NCI-H748 (cell line): Measurements from ENCODE around the gene MPRIP.

Experiments
- DNase-seq: peaks from one replicate; lab custom pipeline; 2025; ENCODE audit not compliant: unreplicated experiment; lab: John Stamatoyannopoulos, UW

The MPRIP gene

DNA sequence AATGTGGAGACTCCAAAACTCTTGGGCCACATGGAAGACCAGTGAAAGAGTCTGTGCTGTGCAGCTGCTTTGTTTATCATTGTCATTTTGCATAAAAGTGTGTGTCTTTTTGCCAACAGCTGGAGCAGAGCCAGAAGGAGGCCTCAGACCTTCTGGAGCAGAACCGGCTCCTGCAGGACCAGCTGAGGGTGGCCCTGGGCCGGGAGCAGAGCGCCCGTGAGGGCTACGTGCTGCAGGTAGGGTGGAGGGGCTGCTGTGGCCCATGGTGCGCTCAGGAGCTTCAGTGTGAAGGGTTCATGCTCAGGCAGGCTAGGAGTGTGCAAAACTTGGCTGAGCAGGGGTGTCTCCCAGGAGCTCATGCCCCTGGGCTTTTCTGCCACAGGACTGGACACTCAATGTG lies 118.9 kb downstream of the MPRIP start:
- DNase-seq = no peak

DNA sequence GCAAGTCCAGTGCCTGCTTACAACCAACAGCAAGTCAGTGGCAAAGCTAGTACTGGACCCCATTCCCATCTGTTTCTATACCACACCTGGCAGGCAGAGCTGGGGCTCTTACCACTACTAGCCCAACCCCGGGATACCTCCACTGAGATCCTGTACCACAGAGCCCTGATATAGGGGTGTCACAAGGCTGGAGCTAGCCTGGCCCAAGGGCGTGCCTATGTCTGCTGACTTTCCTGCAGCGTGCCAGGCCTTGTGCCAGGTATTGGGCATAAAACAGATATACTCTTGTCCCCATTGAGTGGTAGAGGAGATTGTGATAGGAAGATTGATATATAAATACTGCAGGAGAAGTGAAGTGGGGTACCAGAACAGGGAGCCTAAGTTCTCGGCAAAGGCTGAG lies 119.5 kb downstream of the MPRIP start:
- no peak for DNase-seq

DNA sequence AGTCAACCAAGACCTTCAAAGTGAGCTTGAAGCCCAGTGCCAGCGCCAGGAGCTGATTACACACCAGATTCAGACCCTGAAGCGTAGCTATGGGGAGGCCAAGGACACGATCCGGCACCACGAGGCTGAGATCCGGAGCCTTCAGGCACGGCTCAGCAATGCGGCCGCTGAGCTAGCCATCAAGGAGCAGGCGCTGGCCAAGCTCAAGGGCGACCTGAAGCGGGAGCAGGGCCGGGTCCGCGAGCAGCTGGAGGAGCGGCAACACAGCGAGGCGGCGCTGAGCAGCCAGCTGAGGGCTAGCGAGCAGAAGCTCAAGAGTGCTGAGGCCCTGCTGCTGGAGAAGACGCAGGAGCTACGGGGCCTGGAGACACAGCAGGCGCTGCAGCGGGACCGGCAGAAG lies 121.9 kb downstream of the MPRIP start:
- DNase-seq = no peak

DNA sequence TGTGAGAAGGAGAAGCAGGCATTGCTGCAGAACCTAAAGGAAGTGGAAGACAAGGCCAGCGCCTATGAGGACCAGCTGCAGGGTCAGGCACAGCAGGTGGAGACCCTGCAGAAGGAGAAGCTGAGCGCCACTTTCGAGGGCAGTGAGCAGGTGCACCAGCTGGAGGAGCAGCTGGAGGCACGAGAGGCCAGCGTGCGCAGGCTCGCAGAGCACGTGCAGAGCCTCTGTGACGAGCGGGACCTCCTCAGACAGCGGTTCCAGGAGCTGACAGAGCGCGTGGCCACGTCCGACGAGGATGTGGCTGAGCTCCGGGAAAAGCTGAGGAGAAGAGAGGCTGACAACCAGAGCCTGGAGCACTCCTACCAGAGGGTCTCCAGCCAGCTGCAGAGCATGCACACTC lies 122.4 kb downstream of the MPRIP start:
- DNase-seq = no peak

DNA sequence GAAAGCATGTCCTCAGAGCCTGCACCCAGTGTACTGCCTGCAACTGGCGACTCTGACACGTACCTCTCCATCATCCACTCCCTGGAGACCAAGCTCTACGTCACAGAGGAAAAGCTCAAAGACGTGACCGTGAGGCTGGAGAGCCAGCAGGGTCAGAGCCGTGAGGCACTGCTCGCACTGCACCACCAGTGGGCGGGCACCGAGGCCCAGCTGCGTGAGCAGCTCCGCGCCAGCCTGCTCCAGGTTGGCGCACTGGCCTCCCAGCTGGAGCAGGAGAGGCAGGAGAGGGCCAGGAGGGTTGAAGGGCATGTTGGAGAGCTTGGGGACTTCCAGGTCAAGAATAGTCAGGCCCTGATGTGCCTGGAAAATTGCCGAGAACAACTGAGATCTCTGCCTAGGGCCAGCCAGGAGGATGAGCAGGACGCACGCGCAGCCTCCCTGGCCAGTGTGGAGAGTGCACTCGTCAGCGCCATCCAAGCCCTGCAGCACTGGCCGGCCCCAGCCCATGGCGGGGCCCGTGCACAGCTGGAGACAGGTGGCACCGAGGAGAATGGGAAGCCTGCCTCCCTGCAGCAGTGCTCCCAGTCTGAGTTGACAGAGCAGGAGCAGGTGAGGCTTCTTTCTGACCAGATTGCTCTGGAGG lies 123.5 kb downstream of the MPRIP start:
- DNase-seq = no peak

DNA sequence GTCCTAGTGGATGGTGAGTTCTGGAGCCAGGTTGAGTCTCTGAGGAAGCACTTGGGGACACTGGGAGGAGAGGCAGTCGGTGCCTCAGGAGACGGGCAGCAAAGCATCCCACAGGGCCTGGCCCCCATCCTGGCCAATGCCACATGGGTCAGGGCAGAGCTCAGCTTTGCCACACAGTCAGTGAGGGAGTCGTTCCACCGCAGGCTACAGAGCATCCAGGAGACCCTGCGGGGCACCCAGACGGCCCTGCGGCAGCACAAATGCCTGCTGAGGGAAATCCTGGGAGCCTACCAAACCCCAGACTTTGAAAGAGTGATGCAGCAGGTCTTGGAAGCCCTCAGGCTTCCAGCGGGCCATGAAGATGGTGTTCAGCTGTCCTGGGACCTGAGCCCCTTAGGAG lies 124.2 kb downstream of the MPRIP start:
- no peak for DNase-seq

DNA sequence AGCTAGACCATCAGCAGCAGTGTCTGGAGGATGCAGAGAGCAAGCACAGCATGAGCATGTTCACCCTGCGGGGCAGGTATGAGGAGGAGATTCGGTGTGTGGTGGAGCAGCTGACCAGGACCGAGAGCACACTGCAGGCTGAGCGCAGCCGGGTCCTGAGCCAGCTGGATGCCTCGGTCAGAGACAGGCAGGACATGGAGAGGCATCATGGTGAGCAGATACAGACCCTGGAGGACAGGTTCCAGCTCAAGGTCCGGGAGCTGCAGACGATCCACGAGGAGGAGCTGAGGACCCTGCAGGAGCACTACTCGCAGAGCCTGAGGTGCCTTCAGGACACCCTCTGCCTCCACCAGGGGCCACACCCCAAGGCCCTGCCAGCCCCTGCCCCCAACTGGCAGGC lies 125.1 kb downstream of the MPRIP start:
- DNase-seq = no peak

DNA sequence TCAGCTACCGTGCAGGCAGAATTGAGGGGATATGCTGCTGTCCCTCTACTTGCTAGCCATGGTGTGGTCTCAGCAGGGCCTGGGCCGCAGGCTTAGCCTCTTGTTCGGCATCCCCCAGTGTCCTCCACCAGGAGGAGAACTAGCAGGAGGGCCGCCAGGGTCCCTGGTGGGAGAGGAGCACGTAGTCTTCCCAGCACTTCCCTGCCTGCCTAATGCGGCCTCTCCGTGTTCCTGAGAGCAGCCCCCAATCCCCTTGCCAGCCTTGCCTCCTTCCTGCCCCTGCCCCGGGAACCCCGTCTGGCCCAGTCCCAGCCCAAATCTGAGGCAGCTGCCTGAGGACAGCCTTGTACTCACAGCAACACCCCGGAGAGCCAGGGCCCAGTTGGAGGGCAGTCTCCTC lies 125.7 kb downstream of the MPRIP start:
- no peak for DNase-seq

DNA sequence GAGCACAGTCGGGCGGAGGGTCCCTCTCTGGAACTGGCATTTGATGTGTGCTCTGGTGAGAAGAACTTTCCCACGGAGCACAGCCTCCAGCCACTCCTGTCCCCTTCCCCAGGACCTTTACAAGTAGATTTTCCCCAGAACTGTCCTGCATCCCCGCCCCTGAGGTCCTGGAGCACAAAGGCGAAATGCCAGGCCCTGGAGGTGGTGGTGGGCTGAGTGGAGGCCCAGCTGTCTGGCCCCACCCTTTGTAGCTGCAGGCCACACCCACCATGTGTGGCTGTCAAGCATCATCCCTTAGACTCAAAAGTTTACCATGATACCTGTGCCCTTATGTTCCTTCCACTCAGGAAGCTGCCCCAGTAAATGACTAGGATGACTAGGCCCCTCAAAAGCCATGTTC lies 126.1 kb downstream of the MPRIP start:
- no peak for DNase-seq

DNA sequence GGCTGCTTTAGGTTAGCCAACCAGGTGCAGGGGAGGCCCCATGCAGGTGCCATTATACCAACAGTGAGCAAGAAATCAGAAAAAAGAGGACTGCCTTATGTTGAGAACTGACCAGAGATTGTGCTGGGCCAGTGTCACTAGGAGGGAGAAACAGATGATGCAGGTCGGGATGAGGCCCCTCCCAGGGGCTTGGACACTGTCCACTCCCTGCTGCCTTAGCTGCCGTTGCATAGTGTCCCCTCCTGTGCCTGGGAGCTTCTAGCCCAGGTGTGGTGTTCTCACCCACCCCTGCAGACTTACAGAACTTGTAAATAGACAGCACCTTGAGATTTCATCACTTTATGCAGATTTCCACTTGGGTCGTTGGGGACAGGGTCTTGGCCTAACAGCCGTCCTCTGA lies 127.1 kb downstream of the MPRIP start:
- DNase-seq = no peak

DNA sequence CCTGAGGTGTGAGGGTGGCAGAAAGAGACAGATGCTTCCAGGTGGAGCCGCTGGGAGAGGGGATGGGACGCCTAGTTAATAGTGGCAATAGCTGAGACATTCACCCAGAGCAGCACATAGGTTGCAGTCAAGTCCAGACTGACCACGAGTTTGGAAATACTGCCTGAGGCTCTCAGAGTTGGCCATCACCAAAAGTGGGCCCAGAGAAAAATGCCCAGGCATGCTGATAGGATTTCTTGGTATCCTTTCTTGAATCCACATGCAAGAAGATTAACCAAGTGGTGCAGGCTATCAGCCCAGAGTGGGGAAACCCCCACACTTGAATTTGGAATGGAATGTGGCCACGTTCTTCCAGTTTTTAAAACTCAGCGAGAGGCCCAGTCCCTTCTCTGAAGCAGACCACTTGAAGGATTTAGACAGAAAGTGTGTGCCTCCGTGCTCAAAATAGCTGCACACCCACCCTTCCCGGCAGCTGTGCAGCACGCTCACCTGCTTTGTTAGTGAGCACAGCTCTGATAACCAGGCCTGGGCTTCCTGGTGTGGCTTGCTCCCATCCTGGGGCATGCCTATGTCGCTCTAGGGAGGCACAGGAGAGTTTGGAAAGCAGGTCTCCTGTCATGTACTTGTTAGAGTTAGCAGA lies 128.2 kb downstream of the MPRIP start:
- DNase-seq = no peak

DNA sequence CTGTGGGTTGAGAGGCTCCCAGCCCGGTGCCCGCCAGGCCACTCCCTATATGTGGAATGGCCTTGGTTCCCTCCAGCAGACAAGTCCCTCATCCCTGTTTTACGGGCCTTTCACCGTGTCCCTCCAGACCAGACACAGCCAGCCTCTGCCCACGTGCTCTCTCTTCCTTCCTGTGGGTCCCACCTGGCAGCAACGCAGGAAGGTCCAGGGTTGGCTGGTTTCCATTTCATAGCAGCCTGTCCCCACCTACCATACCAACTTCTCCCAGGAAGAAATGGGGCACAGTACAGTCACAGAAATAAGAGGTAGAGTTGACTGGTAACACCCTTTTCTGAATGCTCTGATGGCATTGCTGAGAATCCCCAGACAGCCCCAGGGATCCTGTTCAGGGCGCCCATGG lies 128.9 kb downstream of the MPRIP start:
- no peak for DNase-seq

DNA sequence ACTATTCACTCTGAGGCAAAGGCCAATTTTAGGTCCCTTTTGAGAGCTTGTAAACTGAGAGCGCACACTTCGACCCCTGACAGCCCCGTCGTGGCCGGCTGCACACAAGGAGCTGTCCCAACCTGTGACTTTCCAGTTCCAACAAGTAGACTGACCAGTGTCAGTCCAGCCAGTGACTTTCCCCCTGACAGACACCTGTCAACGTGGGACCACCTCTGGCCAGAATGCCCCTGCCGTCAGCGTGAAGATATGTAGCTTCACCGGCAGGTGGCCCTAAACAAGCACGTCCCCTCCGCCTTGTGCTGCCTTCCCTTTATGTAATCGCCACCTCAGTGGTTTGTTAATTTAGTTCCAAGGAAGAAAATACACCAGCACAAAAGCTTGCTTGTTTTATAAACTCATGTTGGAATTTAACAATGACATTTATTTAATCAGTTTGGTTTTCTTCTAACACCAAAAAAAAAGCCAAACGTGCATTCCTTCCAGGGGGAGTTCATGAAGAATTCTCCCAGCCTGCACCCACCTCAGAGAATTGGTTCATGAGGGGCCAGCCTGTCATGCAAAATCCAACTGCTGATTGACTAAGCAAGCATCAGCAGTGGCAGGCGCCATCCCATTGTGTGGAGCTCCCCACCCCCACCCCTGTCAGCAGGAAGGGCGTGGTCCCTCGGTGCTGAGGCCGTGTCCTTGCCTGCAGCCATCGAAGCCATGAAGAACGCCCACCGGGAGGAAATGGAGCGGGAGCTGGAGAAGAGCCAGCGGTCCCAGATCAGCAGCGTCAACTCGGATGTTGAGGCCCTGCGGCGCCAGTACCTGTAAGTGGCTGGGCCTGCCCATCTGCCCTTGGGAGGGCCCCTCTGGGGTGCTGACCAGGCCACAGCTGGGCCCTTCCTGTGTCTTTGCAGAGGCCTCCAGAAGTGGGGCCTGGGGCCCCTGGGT lies 130.0 kb downstream of the MPRIP start:
- DNase-seq = peak; percentile 84

DNA sequence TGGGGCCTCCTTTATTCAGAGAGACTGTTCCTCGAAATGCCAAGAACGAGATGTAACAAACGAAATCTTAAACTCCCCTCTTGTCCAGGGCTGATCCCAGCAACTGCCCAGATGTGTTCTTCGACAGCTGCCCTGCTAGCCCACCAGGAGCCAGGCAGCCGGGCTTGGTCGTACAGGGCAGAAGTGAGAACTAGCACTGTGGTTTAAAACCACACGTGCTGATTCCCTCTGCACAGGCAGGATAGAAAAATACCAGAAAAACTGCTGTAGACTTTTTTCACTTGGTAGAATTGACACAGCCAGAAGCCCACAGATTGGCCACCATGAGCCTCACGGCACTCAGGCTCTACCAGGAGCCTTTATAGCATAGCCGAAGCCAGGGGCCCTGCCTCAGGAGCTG lies 130.7 kb downstream of the MPRIP start:
- no peak for DNase-seq

DNA sequence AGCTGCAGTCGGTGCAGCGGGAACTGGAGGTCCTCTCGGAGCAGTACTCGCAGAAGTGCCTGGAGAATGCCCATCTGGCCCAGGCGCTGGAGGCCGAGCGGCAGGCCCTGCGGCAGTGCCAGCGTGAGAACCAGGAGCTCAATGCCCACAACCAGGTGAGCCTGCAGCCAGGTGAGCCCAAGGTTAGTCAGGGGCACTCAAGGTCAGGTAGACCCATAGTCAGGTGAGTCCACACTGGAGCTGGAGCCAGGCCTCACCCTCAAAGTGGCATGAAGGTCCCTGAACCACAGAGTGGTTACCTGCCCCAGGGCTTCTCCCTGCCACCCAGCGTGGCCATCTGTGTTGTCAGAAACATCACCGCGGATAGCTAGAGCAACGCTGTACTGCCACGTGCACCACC lies 131.7 kb downstream of the MPRIP start:
- DNase-seq = no peak

DNA sequence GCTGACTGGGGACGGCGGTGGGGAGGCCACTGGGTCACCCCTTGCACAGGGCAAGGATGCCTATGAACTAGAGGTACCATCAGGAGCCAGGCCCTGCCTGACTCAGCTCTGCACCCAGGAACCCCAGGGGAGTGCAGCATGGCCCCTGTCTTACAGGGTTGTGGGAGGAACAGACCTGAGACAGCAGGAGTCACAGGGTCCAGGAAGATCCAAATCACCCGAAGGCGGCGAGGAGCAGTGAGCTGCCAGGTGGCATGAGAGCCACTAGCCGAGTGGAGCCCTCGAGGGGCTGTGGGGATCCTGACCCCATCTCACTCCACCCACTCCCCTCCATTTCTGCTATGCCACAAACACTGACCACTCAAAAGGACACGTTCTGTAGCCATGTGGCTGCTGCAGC lies 133.1 kb downstream of the MPRIP start:
- DNase-seq = no peak

DNA sequence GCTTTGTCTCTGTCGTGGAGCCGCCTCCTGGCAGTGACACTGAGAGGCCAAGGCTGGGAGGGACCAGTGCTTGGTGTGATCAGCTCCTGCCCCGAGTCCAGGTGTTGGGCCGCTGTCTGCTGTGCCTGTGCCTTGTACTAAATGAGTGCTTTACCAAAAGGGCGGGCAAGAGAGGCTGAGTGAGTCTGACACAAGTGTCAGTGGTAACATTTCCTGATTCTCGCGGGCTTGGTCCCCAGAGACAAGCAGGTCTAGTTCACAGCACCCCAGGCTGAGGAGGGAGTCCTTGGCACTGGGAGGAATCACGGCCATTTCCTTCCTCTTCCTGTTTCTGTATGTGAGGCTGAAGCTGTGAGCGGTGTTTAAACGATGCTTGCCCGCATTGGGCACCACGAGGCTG lies 133.7 kb downstream of the MPRIP start:
- DNase-seq = no peak

DNA sequence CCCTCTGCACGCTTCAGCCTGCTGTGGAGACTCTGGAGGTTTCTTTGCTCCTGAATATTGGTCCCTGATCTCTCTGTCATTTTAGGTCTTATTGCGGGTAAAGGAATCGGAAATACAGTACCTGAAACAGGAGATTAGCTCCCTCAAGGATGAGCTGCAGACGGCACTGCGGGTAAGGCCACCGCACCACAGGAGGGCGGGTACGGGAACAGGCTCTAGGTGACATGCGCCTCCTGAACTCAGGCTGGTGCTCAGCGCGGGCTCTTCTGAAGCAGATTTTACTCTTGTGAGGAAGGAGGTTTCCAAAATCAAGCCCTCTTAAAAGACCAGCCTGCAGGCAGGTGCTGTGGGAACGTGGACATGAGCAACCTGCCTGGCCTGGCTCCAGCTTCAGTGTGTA lies 134.1 kb downstream of the MPRIP start:
- DNase-seq = no peak

DNA sequence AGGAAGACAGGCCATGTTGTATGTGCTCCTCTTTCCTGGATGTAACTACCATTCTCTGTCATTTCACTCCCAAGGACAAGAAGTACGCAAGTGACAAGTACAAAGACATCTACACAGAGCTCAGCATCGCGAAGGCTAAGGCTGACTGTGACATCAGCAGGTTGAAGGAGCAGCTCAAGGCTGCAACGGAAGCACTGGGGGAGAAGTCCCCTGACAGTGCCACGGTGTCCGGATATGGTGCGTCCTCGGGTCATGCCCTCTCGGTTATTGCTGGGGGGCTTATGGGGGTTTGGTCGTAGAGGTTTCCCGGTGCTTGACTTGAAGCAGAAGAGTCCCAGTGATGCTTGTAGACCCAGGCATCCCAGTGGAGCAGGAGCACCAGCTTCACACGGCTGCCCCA lies 134.9 kb downstream of the MPRIP start:
- DNase-seq = no peak

DNA sequence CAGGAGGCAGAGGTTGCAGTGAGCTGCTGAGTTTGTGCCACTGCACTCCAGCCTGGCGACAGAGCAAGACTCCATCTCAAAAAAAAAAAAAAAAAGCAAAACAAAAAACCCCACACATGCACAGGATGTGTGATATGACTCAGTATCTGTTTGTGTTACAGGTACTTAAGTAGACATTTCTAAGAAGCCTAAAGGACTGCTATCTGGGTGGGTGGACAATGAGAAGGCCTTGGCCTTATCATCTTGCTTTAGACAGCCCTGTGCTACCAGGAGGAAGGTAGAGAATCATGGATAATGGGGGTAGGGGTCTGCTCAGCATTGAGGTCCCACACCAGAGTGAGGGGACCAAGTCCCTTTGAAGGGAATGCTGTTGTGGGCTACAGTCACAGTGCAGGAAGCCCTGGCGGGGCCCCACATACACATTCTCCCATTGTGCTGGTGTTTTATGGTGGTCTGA lies 137.1 kb downstream of the MPRIP start:
- no peak for DNase-seq

DNA sequence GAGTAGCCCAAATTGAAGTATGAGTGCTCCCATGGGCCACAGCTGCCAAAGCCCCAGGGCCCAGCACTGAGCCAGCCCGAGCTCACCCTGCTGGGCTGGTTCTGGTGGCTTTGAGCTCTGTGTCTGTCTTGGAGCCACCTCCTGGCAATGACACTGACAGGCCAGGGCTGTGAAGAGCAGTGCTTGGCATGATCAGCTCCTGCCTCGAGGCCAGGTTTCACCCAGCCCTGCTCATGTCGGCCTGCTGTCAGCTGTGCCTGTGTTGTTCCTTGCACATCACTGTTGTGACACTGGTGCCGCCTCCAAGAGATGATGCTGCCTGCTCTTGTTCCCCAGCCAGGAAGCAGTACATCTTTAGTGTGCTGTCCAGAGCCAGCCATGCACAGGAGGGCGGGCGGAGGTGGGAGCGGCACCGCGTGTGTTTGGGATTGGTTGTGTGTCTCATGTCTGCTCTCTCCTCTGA lies 137.9 kb downstream of the MPRIP start:
- no peak for DNase-seq
